Body of pancreas (tissue), 4 donors: Measurements from ENCODE around the gene CDKN1C.

Experiments used
- POLR2A ChIP-seq, 3 donors: fragments of 450-650 bp; IDR thresholded peaks; one replicate each; pipeline ENCODE4 v1.6.1; 2016; ENCODE audit warnings: antibody characterized with exemption in 3 of 3, mild to moderate bottlenecking in 2 of 3
- TF ChIP-seq, protein P1 (sequence below), 7 experiments: fragments of 450-650 bp in 4 of 7; fragments of 200-600 bp in 3 of 7; sonication (generic) in 3 of 7; IDR thresholded peaks; one replicate each; pipeline ENCODE4 v1.5.1; 2016 to 2019; ENCODE audit warnings: antibody characterized with exemption in 7 of 7

DNA sequence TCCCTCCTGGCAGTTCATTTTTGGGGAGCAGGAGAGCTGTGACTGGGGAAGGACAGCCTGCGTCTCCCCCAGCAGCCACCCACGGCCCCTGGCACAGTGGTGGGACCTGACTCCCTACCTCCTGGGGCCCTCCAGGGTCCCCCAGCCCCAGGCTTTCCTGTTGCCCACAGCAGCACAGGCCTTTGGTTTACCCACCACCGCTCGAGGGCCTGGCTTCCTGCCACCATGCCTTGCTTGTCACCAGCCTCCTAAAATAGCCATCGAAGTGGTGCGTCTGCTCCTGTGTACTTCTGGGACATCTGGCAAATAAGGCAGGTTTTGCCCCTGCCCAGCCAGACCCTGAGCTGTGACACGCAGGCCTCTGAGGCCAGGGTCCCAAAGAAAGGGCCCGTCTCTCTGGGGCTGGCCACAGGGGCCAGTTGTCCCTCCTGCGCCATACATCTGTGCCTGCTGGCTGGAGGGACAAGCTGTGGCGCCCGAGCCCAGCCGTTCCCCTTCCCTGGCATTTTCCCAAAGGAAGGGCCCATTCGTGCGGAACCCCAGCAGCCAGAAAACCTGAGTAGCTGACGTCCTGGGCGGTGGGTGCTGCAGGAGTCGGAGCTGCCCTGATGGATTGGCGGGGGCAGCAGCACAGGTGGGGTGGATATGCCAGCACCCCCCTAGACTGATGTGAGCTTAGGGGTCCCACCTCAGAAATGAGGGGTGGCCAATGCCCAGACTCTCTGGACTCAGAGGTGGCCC, 29.1 kb upstream of the CDKN1C start:
- TF ChIP-seq, protein P1, sequence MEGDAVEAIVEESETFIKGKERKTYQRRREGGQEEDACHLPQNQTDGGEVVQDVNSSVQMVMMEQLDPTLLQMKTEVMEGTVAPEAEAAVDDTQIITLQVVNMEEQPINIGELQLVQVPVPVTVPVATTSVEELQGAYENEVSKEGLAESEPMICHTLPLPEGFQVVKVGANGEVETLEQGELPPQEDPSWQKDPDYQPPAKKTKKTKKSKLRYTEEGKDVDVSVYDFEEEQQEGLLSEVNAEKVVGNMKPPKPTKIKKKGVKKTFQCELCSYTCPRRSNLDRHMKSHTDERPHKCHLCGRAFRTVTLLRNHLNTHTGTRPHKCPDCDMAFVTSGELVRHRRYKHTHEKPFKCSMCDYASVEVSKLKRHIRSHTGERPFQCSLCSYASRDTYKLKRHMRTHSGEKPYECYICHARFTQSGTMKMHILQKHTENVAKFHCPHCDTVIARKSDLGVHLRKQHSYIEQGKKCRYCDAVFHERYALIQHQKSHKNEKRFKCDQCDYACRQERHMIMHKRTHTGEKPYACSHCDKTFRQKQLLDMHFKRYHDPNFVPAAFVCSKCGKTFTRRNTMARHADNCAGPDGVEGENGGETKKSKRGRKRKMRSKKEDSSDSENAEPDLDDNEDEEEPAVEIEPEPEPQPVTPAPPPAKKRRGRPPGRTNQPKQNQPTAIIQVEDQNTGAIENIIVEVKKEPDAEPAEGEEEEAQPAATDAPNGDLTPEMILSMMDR (IDR thresholded peaks at IDR 0.05), result no peak
- TF ChIP-seq POLR2A (IDR thresholded peaks at IDR 0.05), result no peak
